IMR-90 (cell line): ENCODE results near the gene CIDEC. TPM values are rescaled to one million over a fixed set of nuclear protein-coding genes. Genes with fewer than 3 reads are reported as not detected.

Source experiments
- ATAC-seq: fragments of 200-7000 bp; cut with Tn5 transposase; 2 replicates; pipeline ENCODE4 v1.9.1; 2020; ENCODE audit warnings: low read depth, mild to moderate bottlenecking, moderate library complexity
- BruUV-seq: library from RNA; stranded (reverse); fragments of 400-500 nt; replicated peaks from 2 replicates; lab custom pipeline; 2021; lab: Mats Ljungman, UMichigan
- CTCF ChIA-PET: fragments of 300-600 bp; formaldehyde crosslinking; extraction: SDS; loops from one replicate; lab custom pipeline; 2021; ENCODE audit warnings: antibody characterized with exemption; lab: Yijun Ruan, JAX
- POLR2A ChIA-PET: fragments of 300-600 bp; sonication (Branson Sonifier 250); formaldehyde crosslinking; loops from one replicate; lab custom pipeline; 2022; ENCODE audit warnings: antibody characterized with exemption; ENCODE audit not compliant: unreplicated experiment; lab: Charles Lee
- DNase-seq: peaks from one replicate; pipeline ENCODE4 v3.0.0; 2013
- H2AFZ ChIP-seq: replicated peaks from 2 replicates; pipeline ENCODE3; 2013; ENCODE audit warnings: low read length, mild to moderate bottlenecking; ENCODE audit not compliant: poor library complexity
- H2AK5ac ChIP-seq: 2 replicates; pipeline ENCODE4 v1.6.1; 2013; ENCODE audit warnings: low read depth, low read length, inconsistent platforms
- H2AK9ac ChIP-seq: replicated peaks from 2 replicates; pipeline ENCODE3; 2013; ENCODE audit warnings: mild to moderate bottlenecking, low read depth, low read length, moderate library complexity; ENCODE audit not compliant: poor library complexity
- H2BK120ac ChIP-seq: 2 replicates; pipeline ENCODE4 v1.6.1; 2013; ENCODE audit warnings: low read depth, low read length, inconsistent platforms
- H2BK15ac ChIP-seq: 3 replicates; pipeline ENCODE4 v1.6.1; 2013; ENCODE audit warnings: low read depth, low read length, inconsistent platforms
- H2BK20ac ChIP-seq: 2 replicates; pipeline ENCODE4 v1.6.1; 2013; ENCODE audit warnings: low read depth, mild to moderate bottlenecking, inconsistent platforms, low read length, moderate library complexity
- H2BK5ac ChIP-seq: 2 replicates; pipeline ENCODE4 v1.6.1; 2013; ENCODE audit warnings: mild to moderate bottlenecking, low read depth, low read length, inconsistent platforms; ENCODE audit not compliant: poor library complexity, severe bottlenecking
- H3K14ac ChIP-seq: replicated peaks from 2 replicates; pipeline ENCODE4 v1.6.1; 2013; ENCODE audit warnings: low read depth, low read length, inconsistent platforms
- H3K18ac ChIP-seq: 2 replicates; pipeline ENCODE4 v1.6.1; 2013; ENCODE audit warnings: low read depth, low read length, control low read depth
- H3K23ac ChIP-seq: 2 replicates; pipeline ENCODE4 v1.6.1; 2013; ENCODE audit warnings: low read depth, low read length, inconsistent platforms
- H3K27ac ChIP-seq: 2 replicates; pipeline ENCODE4 v1.5.1; 2013; ENCODE audit warnings: mild to moderate bottlenecking, control low read depth, low read length; ENCODE audit not compliant: insufficient read depth
- H3K27me3 ChIP-seq: 2 replicates; pipeline ENCODE4 v1.6.1; 2013; ENCODE audit warnings: low read length; ENCODE audit not compliant: control insufficient read depth, insufficient read depth
- H3K36me3 ChIP-seq: 2 replicates; pipeline ENCODE4 v1.6.1; 2013; ENCODE audit warnings: low read length, mixed read lengths; ENCODE audit not compliant: control insufficient read depth, insufficient read depth
- H3K4ac ChIP-seq: 2 replicates; pipeline ENCODE4 v1.6.1; 2013; ENCODE audit warnings: low read depth, low read length, inconsistent platforms
- H3K4me1 ChIP-seq: 2 replicates; pipeline ENCODE4 v1.6.1; 2013; ENCODE audit warnings: low read length, mixed read lengths; ENCODE audit not compliant: control insufficient read depth, insufficient read depth
- H3K4me2 ChIP-seq: 2 replicates; pipeline ENCODE4 v1.6.1; 2013; ENCODE audit warnings: low read depth, mild to moderate bottlenecking, control low read depth, low read length, moderate library complexity
- H3K4me3 ChIP-seq: 2 replicates; pipeline ENCODE4 v1.5.1; 2013; ENCODE audit warnings: low read depth, mild to moderate bottlenecking, control low read depth, low read length, moderate library complexity; ENCODE audit not compliant: insufficient read depth
- H3K56ac ChIP-seq: 2 replicates; pipeline ENCODE4 v1.6.1; 2013; ENCODE audit warnings: low read length, inconsistent platforms; ENCODE audit not compliant: insufficient read depth; ENCODE audit errors: extremely low read depth
- H3K79me1 ChIP-seq, 2 experiments: 2 replicates each; pipeline ENCODE4 v1.6.1; 2013; ENCODE audit warnings: low read length in 2 of 2, inconsistent platforms in 1 of 2, low read depth in 1 of 2
- H3K9ac ChIP-seq: 2 replicates; pipeline ENCODE4 v1.6.1; 2013; ENCODE audit warnings: low read depth, low read length, control low read depth
- H3K9me1 ChIP-seq: 2 replicates; pipeline ENCODE4 v1.6.1; 2013; ENCODE audit warnings: low read length, inconsistent platforms; ENCODE audit not compliant: insufficient read depth
- H3K9me3 ChIP-seq: 2 replicates; pipeline ENCODE4 v1.6.1; 2013; ENCODE audit warnings: low read length; ENCODE audit not compliant: control insufficient read depth, insufficient read depth
- H4K20me1 ChIP-seq: 2 replicates; pipeline ENCODE4 v1.6.1; 2013; ENCODE audit warnings: low read length, inconsistent platforms; ENCODE audit not compliant: insufficient read depth
- H4K5ac ChIP-seq: 2 replicates; pipeline ENCODE4 v1.6.1; 2013; ENCODE audit warnings: mild to moderate bottlenecking, low read depth, low read length, control low read depth
- H4K8ac ChIP-seq, 2 experiments: 2 replicates each; pipeline ENCODE4 v1.6.1; 2013; ENCODE audit warnings: low read depth in 2 of 2, low read length in 2 of 2, control low read depth in 1 of 2, inconsistent platforms in 1 of 2
- H4K91ac ChIP-seq: 2 replicates; pipeline ENCODE4 v1.6.1; 2013; ENCODE audit warnings: low read depth, low read length, inconsistent platforms; ENCODE audit not compliant: insufficient read depth
- BHLHE40 ChIP-seq: fragments of 150-350 bp; IDR thresholded peaks from 2 replicates; pipeline ENCODE4 v1.6.1; 2016; ENCODE audit warnings: mild to moderate bottlenecking, low read depth, low read length
- CEBPB ChIP-seq: IDR thresholded peaks from 2 replicates; pipeline ENCODE4 v1.6.1; 2012; ENCODE audit warnings: low read depth, low read length, improper control_type of control experiment
- CHD1 ChIP-seq: IDR thresholded peaks from 2 replicates; pipeline ENCODE4 v1.6.1; 2012; ENCODE audit warnings: low read depth, low read length, improper control_type of control experiment
- CTCF ChIP-seq: conservative IDR thresholded peaks from 2 replicates; pipeline ENCODE4 v1.5.1; 2012; ENCODE audit warnings: mild to moderate bottlenecking, low read depth, low read length, improper control_type of control experiment
- FOS ChIP-seq: fragments of 150-350 bp; IDR thresholded peaks from 2 replicates; pipeline ENCODE4 v1.6.1; 2016; ENCODE audit warnings: low read depth, low read length
- MAFK ChIP-seq: IDR thresholded peaks from 2 replicates; pipeline ENCODE4 v1.6.1; 2012; ENCODE audit warnings: low read depth, low read length, improper control_type of control experiment
- MAZ ChIP-seq: IDR thresholded peaks from 2 replicates; pipeline ENCODE4 v1.6.1; 2012; ENCODE audit warnings: low read depth, mild to moderate bottlenecking, low read length, improper control_type of control experiment, moderate library complexity, borderline replicate concordance
- MXI1 ChIP-seq: IDR thresholded peaks from 2 replicates; pipeline ENCODE4 v1.6.1; 2012; ENCODE audit warnings: low read depth, mild to moderate bottlenecking, low read length, moderate library complexity, borderline replicate concordance
- POLR2A ChIP-seq: IDR thresholded peaks from 2 replicates; pipeline ENCODE4 v1.6.1; 2012; ENCODE audit warnings: mild to moderate bottlenecking, low read depth, low read length
- RAD21 ChIP-seq: IDR thresholded peaks from 2 replicates; pipeline ENCODE4 v1.6.1; 2012; ENCODE audit warnings: low read length, improper control_type of control experiment
- RCOR1 ChIP-seq: IDR thresholded peaks from 2 replicates; pipeline ENCODE4 v1.6.1; 2012; ENCODE audit warnings: mild to moderate bottlenecking, low read length, improper control_type of control experiment; ENCODE audit not compliant: insufficient replicate concordance
- SMC3 ChIP-seq: fragments of 150-350 bp; IDR thresholded peaks from 2 replicates; pipeline ENCODE4 v1.6.1; 2016; ENCODE audit warnings: low read depth, mild to moderate bottlenecking, antibody characterized with exemption, low read length, moderate library complexity
- USF2 ChIP-seq: fragments of 150-350 bp; IDR thresholded peaks from 2 replicates; pipeline ENCODE4 v1.6.1; 2017; ENCODE audit warnings: mild to moderate bottlenecking, antibody characterized with exemption, low read length, low read depth
- WGBS, 2 experiments: methylation state at CpG; one replicate each; pipeline versions ENCODE4 v1.1.5 to v1.1.7; 2013; ENCODE audit warnings: missing lambda C conversion rate in 2 of 2; ENCODE audit not compliant: insufficient read length in 1 of 2; ENCODE audit errors: extremely low coverage in 2 of 2; 5-methylcytosine and 5-hydroxymethylcytosine counted together
- dilution Hi-C: fragments of 300-500 bp; cut with HindIII; formaldehyde crosslinking; loops from one replicate; pipeline ENCODE4 v1.14.3; 2018; ENCODE audit warnings: low sequenced_read_pairs; ENCODE audit not compliant: unreplicated experiment
- in situ Hi-C: fragments of 300-500 bp; cut with MboI; formaldehyde crosslinking; loops from 3 replicates; pipeline ENCODE4 v1.14.3; 2019; ENCODE audit warnings: low sequenced_read_pairs, inconsistent platforms, mixed read lengths
- intact Hi-C: fragments of 100-400 bp; cut with micrococcal nuclease; formaldehyde crosslinking; loops from 2 replicates; pipeline ENCODE4 v1.10.0; 2022
- polyA plus RNA-seq, 3 experiments: library from polyadenylated mRNA; depleted of rRNA; stranded (reverse); fragments of >200 nt; gene quantifications; 2 replicates each; pipeline ENCODE4 v1.2.3, GENCODE V29; 2012; ENCODE audit warnings: low replicate concordance in 1 of 3
- total RNA-seq: library from RNA; depleted of rRNA; stranded (reverse); fragments of >200 nt; gene quantifications from 2 replicates; pipeline ENCODE4 v1.2.3, GENCODE V29; 2012
- TF ChIP-seq, protein P1 (sequence below): fragments of 150-350 bp; IDR thresholded peaks from 2 replicates; pipeline ENCODE4 v1.6.1; 2016; ENCODE audit warnings: low read depth, mild to moderate bottlenecking, low read length, moderate library complexity, borderline replicate concordance

The CIDEC gene
- total and polyA plus RNA-seq, 2 of the 4 experiments (the other 2 are of a cell fraction): 0.09 TPM; not detected in 1

DNA sequence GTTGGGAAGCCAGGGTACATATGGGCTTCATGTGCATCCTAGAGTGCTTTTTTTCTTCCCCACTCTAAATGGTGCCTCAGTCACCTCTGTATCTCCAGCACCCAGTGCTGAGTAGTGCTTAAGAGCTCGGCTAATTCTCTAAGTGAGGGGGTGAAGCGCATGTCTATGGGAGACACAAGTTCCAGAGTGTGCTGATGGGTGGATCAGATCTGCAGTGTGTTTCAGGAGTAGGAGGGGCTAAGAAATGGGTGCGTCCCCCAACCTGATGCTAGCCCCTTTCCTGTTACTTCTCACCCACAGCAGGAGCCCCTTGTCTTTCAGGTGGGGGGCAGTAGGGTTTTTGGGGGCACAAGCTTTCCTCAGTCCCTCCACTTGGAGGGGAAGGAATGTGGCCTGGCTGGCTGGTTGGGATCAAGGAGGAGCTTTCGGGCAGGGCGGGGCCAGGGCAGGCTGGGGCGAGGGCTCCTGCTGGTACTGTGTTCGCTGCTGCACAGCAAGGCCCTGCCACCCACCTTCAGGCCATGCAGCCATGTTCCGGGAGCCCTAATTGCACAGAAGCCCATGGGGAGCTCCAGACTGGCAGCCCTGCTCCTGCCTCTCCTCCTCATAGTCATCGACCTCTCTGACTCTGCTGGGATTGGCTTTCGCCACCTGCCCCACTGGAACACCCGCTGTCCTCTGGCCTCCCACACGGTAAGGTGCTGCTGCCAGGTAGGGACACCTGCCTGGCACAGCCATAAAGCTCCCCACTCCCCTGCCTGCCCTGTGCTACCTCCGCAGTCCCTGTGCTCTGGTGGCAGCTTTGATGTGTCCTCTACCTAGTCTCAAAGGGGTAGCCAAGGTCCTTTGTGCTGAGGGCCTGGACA is 22.6 kb upstream of the CIDEC start, which contains the start of gene IL17RE:
IL17RE (plus strand) TSS at position 477 of the 866 bp plus-strand sequence; CDS start at position 562, 85 bp downstream.
- peak within 1 kb of the TSS; percentile 29 for H3K9ac ChIP-seq
- 40% methylated on average over 3 of the region's 13 CpGs; no CpG with 5 or more reads in 1 of the 2 experiments for WGBS, 2 experiments
- H3K4me3 ChIP-seq: no peak within 1 kb of the TSS
- no peak for TF ChIP-seq CHD1
- no peak for TF ChIP-seq POLR2A
- no peak for TF ChIP-seq MAZ
- no peak for TF ChIP-seq FOS
- TF ChIP-seq CTCF: no peak
- no peak for TF ChIP-seq USF2
- no peak for TF ChIP-seq MAFK
- no peak for TF ChIP-seq MXI1
- no peak for TF ChIP-seq BHLHE40
- TF ChIP-seq RAD21: no peak
- TF ChIP-seq, protein P1, sequence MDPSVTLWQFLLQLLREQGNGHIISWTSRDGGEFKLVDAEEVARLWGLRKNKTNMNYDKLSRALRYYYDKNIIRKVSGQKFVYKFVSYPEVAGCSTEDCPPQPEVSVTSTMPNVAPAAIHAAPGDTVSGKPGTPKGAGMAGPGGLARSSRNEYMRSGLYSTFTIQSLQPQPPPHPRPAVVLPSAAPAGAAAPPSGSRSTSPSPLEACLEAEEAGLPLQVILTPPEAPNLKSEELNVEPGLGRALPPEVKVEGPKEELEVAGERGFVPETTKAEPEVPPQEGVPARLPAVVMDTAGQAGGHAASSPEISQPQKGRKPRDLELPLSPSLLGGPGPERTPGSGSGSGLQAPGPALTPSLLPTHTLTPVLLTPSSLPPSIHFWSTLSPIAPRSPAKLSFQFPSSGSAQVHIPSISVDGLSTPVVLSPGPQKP: no peak
- no peak for TF ChIP-seq SMC3
- no peak for TF ChIP-seq RCOR1
- no peak for TF ChIP-seq CEBPB

More for the DNA sequence above, 22.6 kb upstream of the CIDEC start, which contains the start of gene IL17RE:
- Histone ChIP-seq H3K56ac (no peak within 1 kb of the TSS), H2BK20ac (peak within 1 kb of the TSS; percentile 80), H2BK15ac (peak within 1 kb of the TSS; percentile 69; the same call in 2 of the 3 replicates), H3K4me2 (peak within 1 kb of the TSS; percentile 72), H3K9me1 (peaks cover 21% of the 10 kb centered on the region), H3K4ac (peak within 1 kb of the TSS; percentile 80), H3K36me3 (no peaks in the 10 kb centered on the region), H2AFZ (peak within 1 kb of the TSS; percentile 90), H3K9me3 (no peaks in the 10 kb centered on the region), H2BK120ac (peak within 1 kb of the TSS; percentile 60), H3K27ac (peak within 1 kb of the TSS; percentile 56), H3K79me1 (peaks cover 0 to 25% of the 10 kb centered on the region in 2 experiments; a peak in 2 of 4 replicates), H4K20me1 (peaks cover 2% of the 10 kb centered on the region; the same call in 1 of the 2 replicates), H4K5ac (peak within 1 kb of the TSS; percentile 94), H3K23ac (peak within 1 kb of the TSS; percentile 91), H2BK5ac (peak within 1 kb of the TSS; percentile 69), H3K14ac (peak within 1 kb of the TSS; percentile 78), H4K91ac (peak within 1 kb of the TSS; percentile 57), H2AK5ac (peak within 1 kb of the TSS; percentile 70), H3K4me1 (peaks cover 11% of the 10 kb centered on the region), H3K18ac (peak within 1 kb of the TSS; percentile 67), H4K8ac (peak within 1 kb of the TSS; percentile 57 to 88), H3K27me3 (no peaks in the 10 kb centered on the region), H2AK9ac (peak within 1 kb of the TSS; percentile 89)
- ATAC-seq (peak; percentile 57), DNase-seq (no peak)
- dilution Hi-C loops (no loop called here), intact Hi-C loops (no loop called here), in situ Hi-C loops (no loop called here)
- no TSS peak for BruUV-seq
- ChIA-PET POLR2A (no interaction called here), CTCF (interaction anchor here (1.3 kb wide), 1 partner anchor 12 kb away, joined by 3 read pairs; no protein-coding TSS in a partner anchor)
